ENCODE measurements around the gene C3orf20.

Gene C3orf20

GRCh38 chr3:14640734-14641133 lies 34.2 kb upstream of the C3orf20 start:
- no peak overlapping the region for H3K9ac ChIP-seq
- H3K4me2 ChIP-seq (ENCODE audit: low read length), result no peak overlapping the region
- no peak overlapping the region for H3K4me3 ChIP-seq (ENCODE audit: low read depth, low read length)
- no peak for TF ChIP-seq CTCF (IDR thresholded peaks at IDR 0.05)
- H3K27ac ChIP-seq, result no peak overlapping the region
- H3K9me3 ChIP-seq (ENCODE audit: control insufficient read depth, low read length), result no peaks in the 10 kb centered on the region
- H3K27me3 ChIP-seq (ENCODE audit: control insufficient read depth, insufficient read depth, low read length), result no peaks in the 10 kb centered on the region
- no peaks in the 10 kb centered on the region for H3K79me2 ChIP-seq
- H3K36me3 ChIP-seq (ENCODE audit: control insufficient read depth, insufficient read depth, low read length), result no peaks in the 10 kb centered on the region
- no peak overlapping the region for H2AFZ ChIP-seq
- no peaks in the 10 kb centered on the region for H3K4me1 ChIP-seq

- no peaks in the 10 kb centered on the region for H3K79me2 ChIP-seq
- no peaks in the 10 kb centered on the region for H3K9me3 ChIP-seq (ENCODE audit: control insufficient read depth, low read length)
- no peak for TF ChIP-seq CTCF (IDR thresholded peaks at IDR 0.05)
- H2AFZ ChIP-seq, result no peak overlapping the region
- no peaks in the 10 kb centered on the region for H3K27me3 ChIP-seq (ENCODE audit: control insufficient read depth, insufficient read depth, low read length)
- H3K4me3 ChIP-seq (ENCODE audit: low read depth, low read length), result no peak overlapping the region
- no peak overlapping the region for H3K9ac ChIP-seq
- H3K36me3 ChIP-seq (ENCODE audit: control insufficient read depth, insufficient read depth, low read length), result no peaks in the 10 kb centered on the region
- no peak overlapping the region for H3K27ac ChIP-seq
- H3K4me1 ChIP-seq, result no peaks in the 10 kb centered on the region
- H3K4me2 ChIP-seq (ENCODE audit: low read length), result no peak overlapping the region
Measured at GRCh38 chr3:14641346-14641745, 33.6 kb upstream of the C3orf20 start.

GRCh38 chr3:14645453-14645852 lies 29.5 kb upstream of the C3orf20 start:
- Histone ChIP-seq H3K9me3 (ENCODE audit: control insufficient read depth, low read length) (no peaks in the 10 kb centered on the region), H3K4me2 (ENCODE audit: low read length) (no peak overlapping the region), H3K27me3 (ENCODE audit: control insufficient read depth, insufficient read depth, low read length) (no peaks in the 10 kb centered on the region), H3K27ac (no peak overlapping the region), H2AFZ (no peak overlapping the region), H3K4me3 (ENCODE audit: low read depth, low read length) (no peak overlapping the region), H3K9ac (no peak overlapping the region), H3K79me2 (no peaks in the 10 kb centered on the region), H3K4me1 (no peaks in the 10 kb centered on the region), H3K36me3 (ENCODE audit: control insufficient read depth, insufficient read depth, low read length) (no peaks in the 10 kb centered on the region)
- no peak for TF ChIP-seq CTCF (IDR thresholded peaks at IDR 0.05)

GRCh38 chr3:14646131-14646573 lies 28.8 kb upstream of the C3orf20 start:
- H2AFZ ChIP-seq, result no peak overlapping the region
- no peak overlapping the region for H3K27ac ChIP-seq
- H3K4me1 ChIP-seq, result no peaks in the 10 kb centered on the region
- no peaks in the 10 kb centered on the region for H3K79me2 ChIP-seq
- H3K9ac ChIP-seq, result no peak overlapping the region
- H3K36me3 ChIP-seq (ENCODE audit: control insufficient read depth, insufficient read depth, low read length), result no peaks in the 10 kb centered on the region
- no peak overlapping the region for H3K4me3 ChIP-seq (ENCODE audit: low read depth, low read length)
- TF ChIP-seq CTCF (IDR thresholded peaks at IDR 0.05), result no peak
- H3K9me3 ChIP-seq (ENCODE audit: control insufficient read depth, low read length), result no peaks in the 10 kb centered on the region
- no peaks in the 10 kb centered on the region for H3K27me3 ChIP-seq (ENCODE audit: control insufficient read depth, insufficient read depth, low read length)
- H3K4me2 ChIP-seq (ENCODE audit: low read length), result no peak overlapping the region

GRCh38 chr3:14646589-14647413 lies 28.1 kb upstream of the C3orf20 start:
- Histone ChIP-seq H3K4me3 (ENCODE audit: low read depth, low read length) (no peak overlapping the region), H3K36me3 (ENCODE audit: control insufficient read depth, insufficient read depth, low read length) (no peaks in the 10 kb centered on the region), H3K9ac (no peak overlapping the region), H3K79me2 (peaks cover 3% of the 10 kb centered on the region), H2AFZ (no peak overlapping the region), H3K4me2 (ENCODE audit: low read length) (no peak overlapping the region), H3K27me3 (ENCODE audit: control insufficient read depth, insufficient read depth, low read length) (no peaks in the 10 kb centered on the region), H3K4me1 (no peaks in the 10 kb centered on the region), H3K9me3 (ENCODE audit: control insufficient read depth, low read length) (no peaks in the 10 kb centered on the region), H3K27ac (no peak overlapping the region)
- TF ChIP-seq CTCF (IDR thresholded peaks at IDR 0.05), result no peak

All from parathyroid adenoma (tissue), 2 donors.